ENCODE data around the gene SULT1C2. TPM values are rescaled to one million over a fixed set of nuclear protein-coding genes. Genes with fewer than 3 reads are reported as not detected.

SULT1C2 gene
- total and polyA plus RNA-seq, 8 donors: 5.4 to 36.6 (median 23.6) TPM

GRCh38 chr2:108347786-108348185 is 59.1 kb downstream of the SULT1C2 start:
- intact Hi-C loops (cut with DNase I): no loop called here
- no peak overlapping the region for H3K27ac ChIP-seq
- no peaks in the 10 kb centered on the region for H3K36me3 ChIP-seq
- no peak for DNase-seq
- no peaks in the 10 kb centered on the region for H3K9me3 ChIP-seq
- no peak for TF ChIP-seq CTCF (IDR thresholded peaks at IDR 0.05)
- H3K4me1 ChIP-seq: no peaks in the 10 kb centered on the region
- ATAC-seq: no peak
- H3K4me3 ChIP-seq: no peak overlapping the region
- H3K27me3 ChIP-seq: no peaks in the 10 kb centered on the region

- DNase-seq (no peak), ATAC-seq (no peak)
- H3K4me3 ChIP-seq: no peak overlapping the region
- TF ChIP-seq CTCF (IDR thresholded peaks at IDR 0.05): no peak
- H3K9me3 ChIP-seq: no peaks in the 10 kb centered on the region
- intact Hi-C loops (cut with DNase I): no loop called here
- H3K27me3 ChIP-seq: no peaks in the 10 kb centered on the region
- no peak overlapping the region for H3K27ac ChIP-seq
- H3K36me3 ChIP-seq: no peaks in the 10 kb centered on the region
- no peaks in the 10 kb centered on the region for H3K4me1 ChIP-seq
These were observed 60.3 kb downstream of the SULT1C2 start for GRCh38 chr2:108348816-108349570.

GRCh38 chr2:108349571-108349928 is 60.9 kb downstream of the SULT1C2 start:
- intact Hi-C loops (cut with DNase I): no loop called here
- H3K9me3 ChIP-seq: no peaks in the 10 kb centered on the region
- H3K27me3 ChIP-seq: no peaks in the 10 kb centered on the region
- H3K36me3 ChIP-seq: no peaks in the 10 kb centered on the region
- TF ChIP-seq CTCF (IDR thresholded peaks at IDR 0.05): no peak
- no peak overlapping the region for H3K27ac ChIP-seq
- ATAC-seq: no peak
- no peak for DNase-seq
- H3K4me1 ChIP-seq: peaks cover 0 to under 1% of the 10 kb centered on the region in 2 donors
- no peak overlapping the region for H3K4me3 ChIP-seq

- TF ChIP-seq CTCF (IDR thresholded peaks at IDR 0.05): no peak
- Histone ChIP-seq H3K4me1 (peaks cover 0 to 4% of the 10 kb centered on the region in 2 donors), H3K27me3 (no peaks in the 10 kb centered on the region), H3K27ac (no peak overlapping the region), H3K4me3 (no peak overlapping the region), H3K9me3 (no peaks in the 10 kb centered on the region), H3K36me3 (no peaks in the 10 kb centered on the region)
- ATAC-seq (no peak), DNase-seq (no peak)
- intact Hi-C loops (cut with DNase I): loop anchor here in 1 of 2 donors (10.0 kb wide), 1 partner anchor 233 kb away; no protein-coding TSS in a partner anchor
These were observed 63.2 kb downstream of the SULT1C2 start for GRCh38 chr2:108351889-108352288.

- intact Hi-C loops (cut with DNase I): loop anchor here in 1 of 2 donors (10.0 kb wide), 1 partner anchor 231 kb away; no protein-coding TSS in a partner anchor
- no peaks in the 10 kb centered on the region for H3K27me3 ChIP-seq
- no peak for DNase-seq
- H3K4me1 ChIP-seq: peaks cover 0 to 4% of the 10 kb centered on the region in 2 donors
- no peak for TF ChIP-seq CTCF (IDR thresholded peaks at IDR 0.05)
- H3K27ac ChIP-seq: peak overlapping the region in 1 of 2 donors; percentile 41
- ATAC-seq: no peak
- no peak overlapping the region for H3K4me3 ChIP-seq
- no peaks in the 10 kb centered on the region for H3K9me3 ChIP-seq
- no peaks in the 10 kb centered on the region for H3K36me3 ChIP-seq
These were observed 65.4 kb downstream of the SULT1C2 start for GRCh38 chr2:108354136-108354535.

All from left lung (tissue), 10 donors.